ENCODE results near the gene ATP1A1.

Gene ATP1A1

GRCh38 chr1:116424863-116425262, 51.8 kb downstream of the ATP1A1 start (continued):
- TF ChIP-seq ZBTB26 (tag by site-specific recombination; optimal IDR thresholded peaks at IDR 0.05), result no peak
- no peak for TF ChIP-seq ATF2 (tag by site-specific recombination; IDR thresholded peaks at IDR 0.05; ENCODE audit: low read depth)
- TF ChIP-seq ZNF132 (tag by site-specific recombination; IDR thresholded peaks at IDR 0.05; ENCODE audit: borderline replicate concordance), result no peak
- TF ChIP-seq ZBTB1 (tag by site-specific recombination; IDR thresholded peaks at IDR 0.05), result no peak
- TF ChIP-seq ZNF692 (tag by site-specific recombination; IDR thresholded peaks at IDR 0.05), result no peak
- no peak for TF ChIP-seq ZIC2 (tag by site-specific recombination; IDR thresholded peaks at IDR 0.05)
- TF ChIP-seq ZNF354C (tag by site-specific recombination; IDR thresholded peaks at IDR 0.05; ENCODE audit: borderline replicate concordance, low read depth), result no peak
- TF ChIP-seq ELK4 (IDR thresholded peaks at IDR 0.05; ENCODE audit: borderline replicate concordance, low read depth, low read length), result no peak
- TF ChIP-seq ZNF302 (tag by site-specific recombination; IDR thresholded peaks at IDR 0.05; ENCODE audit: low read depth), result no peak
- TF ChIP-seq GLIS2 (tag by site-specific recombination; IDR thresholded peaks at IDR 0.05), result no peak
- TF ChIP-seq KLF10 (tag by site-specific recombination; IDR thresholded peaks at IDR 0.05), result no peak
- TF ChIP-seq ZNF350 (tag by site-specific recombination; IDR thresholded peaks at IDR 0.05), result no peak

- ChIA-PET POLR2A (interaction anchor here (0.6 kb wide), 1 partner anchor 29 kb away, joined by 3 read pairs; no protein-coding TSS in a partner anchor), CTCF (interaction anchor here (1.3 kb wide), 1 partner anchor 60 kb away, joined by 3 read pairs; no protein-coding TSS in a partner anchor)
- no peaks in the 10 kb centered on the region for H3K36me3 ChIP-seq (ENCODE audit: control insufficient read depth in 2 of 2, insufficient read depth in 1 of 2, low read length in 2 of 2)
- H3K27ac ChIP-seq (ENCODE audit: extremely low read depth, low read depth, low read length), result no peak overlapping the region
- no peak for TF ChIP-seq GFI1B (tag by site-specific recombination; IDR thresholded peaks at IDR 0.05)
- no peak overlapping the region for H3K4me3 ChIP-seq (ENCODE audit: low read depth, low read length)
- no peaks in the 10 kb centered on the region for H3K4me1 ChIP-seq (ENCODE audit: control insufficient read depth, insufficient read depth, low read length)
- H3K9me3 ChIP-seq (ENCODE audit: control insufficient read depth, insufficient read depth, low read depth, low read length), result no peaks in the 10 kb centered on the region
Observed at GRCh38 chr1:116425987-116426386, 52.9 kb downstream of the ATP1A1 start.

- no peak overlapping the region for H3K4me3 ChIP-seq (ENCODE audit: low read depth, low read length)
- TF ChIP-seq ZNF664 (tag by site-specific recombination; IDR thresholded peaks at IDR 0.05) (no peak), ZNF639 (tag by site-specific recombination; IDR thresholded peaks at IDR 0.05) (no peak), ZBTB20 (tag by site-specific recombination; IDR thresholded peaks at IDR 0.05) (no peak), ZNF37A (tag by site-specific recombination; IDR thresholded peaks at IDR 0.05) (no peak), ZFP37 (tag by site-specific recombination; IDR thresholded peaks at IDR 0.05) (no peak), ZNF184 (tag by site-specific recombination; IDR thresholded peaks at IDR 0.05) (no peak), HIC1 (tag by site-specific recombination; IDR thresholded peaks at IDR 0.05) (no peak), ZNF324 (tag by site-specific recombination; IDR thresholded peaks at IDR 0.05) (no peak)
- ChIA-PET CTCF (interaction anchor here (1.3 kb wide), 1 partner anchor 59 kb away, joined by 3 read pairs; no protein-coding TSS in a partner anchor), POLR2A (interaction anchor here (0.6 kb wide), 1 partner anchor 29 kb away, joined by 3 read pairs; no protein-coding TSS in a partner anchor)
- no peaks in the 10 kb centered on the region for H3K9me3 ChIP-seq (ENCODE audit: control insufficient read depth, insufficient read depth, low read depth, low read length)
- no peaks in the 10 kb centered on the region for H3K4me1 ChIP-seq (ENCODE audit: control insufficient read depth, insufficient read depth, low read length)
- H3K27ac ChIP-seq (ENCODE audit: extremely low read depth, low read depth, low read length), result no peak overlapping the region
- no peaks in the 10 kb centered on the region for H3K36me3 ChIP-seq (ENCODE audit: control insufficient read depth in 2 of 2, insufficient read depth in 1 of 2, low read length in 2 of 2)
Observed at GRCh38 chr1:116426401-116426800, 53.4 kb downstream of the ATP1A1 start.
